ENCODE data around the gene MTCH1. TPM values are rescaled to one million over a fixed set of nuclear protein-coding genes. Genes with fewer than 3 reads are reported as not detected.

Gene MTCH1
- total and polyA plus RNA-seq, 2 donors from 2014 or later: 194 to 202 TPM

- intact Hi-C loops (cut with DNase I): loop anchor here (10.0 kb wide), 1 partner anchor 129 kb away; the partner anchor contains the start of gene C6orf89
- FAIRE-seq: no peak
- peak in 3 of 5 donors; percentile 29 to 46 (median 42) for DNase-seq
These were observed 27.8 kb upstream of the MTCH1 start for GRCh38 chr6:37013516-37014491.

DNA sequence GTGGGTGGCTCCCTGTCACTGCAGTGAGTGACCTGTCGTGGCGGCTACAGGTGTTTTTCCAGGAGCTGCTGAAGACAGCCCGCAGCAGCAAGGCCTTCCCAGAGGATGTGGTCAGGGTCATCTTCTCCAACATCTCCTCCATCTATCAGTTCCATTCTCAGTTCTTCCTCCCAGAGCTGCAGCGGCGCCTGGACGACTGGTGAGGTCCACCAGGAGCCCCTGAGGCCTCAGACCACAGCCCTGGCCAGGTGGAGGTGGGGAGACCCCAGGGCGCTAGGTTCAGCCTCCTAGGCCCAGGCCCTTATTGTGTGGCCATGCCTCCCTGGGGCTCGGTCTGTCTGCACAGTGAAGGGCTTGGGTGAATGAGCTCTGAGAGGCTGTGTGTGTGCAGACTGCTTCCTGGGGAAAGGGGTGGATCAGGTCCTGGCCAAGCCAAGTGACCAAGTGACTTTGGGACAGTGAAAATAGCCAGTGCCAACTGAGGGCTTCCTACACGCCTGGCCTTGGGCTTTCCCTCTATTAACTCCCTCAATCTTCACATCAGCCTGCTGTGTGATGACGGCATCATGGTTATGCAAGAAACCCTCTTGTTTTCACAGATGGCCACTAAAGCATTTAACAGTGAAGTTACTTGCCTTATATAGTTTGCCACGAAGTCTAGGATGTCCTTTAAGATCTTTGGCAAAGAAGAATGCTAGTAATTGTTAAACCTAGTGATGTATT lies 25.8 kb upstream of the MTCH1 start:
- TF ChIP-seq, protein P1, sequence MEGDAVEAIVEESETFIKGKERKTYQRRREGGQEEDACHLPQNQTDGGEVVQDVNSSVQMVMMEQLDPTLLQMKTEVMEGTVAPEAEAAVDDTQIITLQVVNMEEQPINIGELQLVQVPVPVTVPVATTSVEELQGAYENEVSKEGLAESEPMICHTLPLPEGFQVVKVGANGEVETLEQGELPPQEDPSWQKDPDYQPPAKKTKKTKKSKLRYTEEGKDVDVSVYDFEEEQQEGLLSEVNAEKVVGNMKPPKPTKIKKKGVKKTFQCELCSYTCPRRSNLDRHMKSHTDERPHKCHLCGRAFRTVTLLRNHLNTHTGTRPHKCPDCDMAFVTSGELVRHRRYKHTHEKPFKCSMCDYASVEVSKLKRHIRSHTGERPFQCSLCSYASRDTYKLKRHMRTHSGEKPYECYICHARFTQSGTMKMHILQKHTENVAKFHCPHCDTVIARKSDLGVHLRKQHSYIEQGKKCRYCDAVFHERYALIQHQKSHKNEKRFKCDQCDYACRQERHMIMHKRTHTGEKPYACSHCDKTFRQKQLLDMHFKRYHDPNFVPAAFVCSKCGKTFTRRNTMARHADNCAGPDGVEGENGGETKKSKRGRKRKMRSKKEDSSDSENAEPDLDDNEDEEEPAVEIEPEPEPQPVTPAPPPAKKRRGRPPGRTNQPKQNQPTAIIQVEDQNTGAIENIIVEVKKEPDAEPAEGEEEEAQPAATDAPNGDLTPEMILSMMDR (IDR thresholded peaks at IDR 0.05; ENCODE audit: borderline replicate concordance, extremely low read depth, insufficient read depth): no peak
- H3K4me1 ChIP-seq (ENCODE audit: control insufficient read depth in 2 of 3, insufficient read depth in 2 of 3, low read depth in 1 of 3, low read length in 3 of 3): peaks cover 0 to 3% (median 0%) of the 10 kb centered on the region in 3 donors
- intact Hi-C loops (cut with DNase I): loop anchor here (10.0 kb wide), 1 partner anchor 127 kb away; the partner anchor contains the start of gene C6orf89
- no peak overlapping the region for H3K4me3 ChIP-seq (ENCODE audit: low read length in 3 of 3)
- H3K9ac ChIP-seq (ENCODE audit: low read length in 3 of 3): no peak overlapping the region
- FAIRE-seq: no peak
- no peaks in the 10 kb centered on the region for H3K9me3 ChIP-seq (ENCODE audit: control insufficient read depth in 2 of 3, insufficient read depth in 1 of 3, low read length in 3 of 3)
- no peaks in the 10 kb centered on the region for H3K36me3 ChIP-seq (ENCODE audit: control insufficient read depth in 2 of 3, insufficient read depth in 3 of 3, low read length in 3 of 3)
- no peak for DNase-seq
- H3K27ac ChIP-seq (ENCODE audit: low read depth in 2 of 2, low read length in 2 of 2): no peak overlapping the region
- no peaks in the 10 kb centered on the region for H3K27me3 ChIP-seq (ENCODE audit: control insufficient read depth, insufficient read depth, low read length)

More at GRCh38 chr6:37013516-37014491, 27.8 kb upstream of the MTCH1 start:
- Histone ChIP-seq H3K9me3 (ENCODE audit: control insufficient read depth in 2 of 3, insufficient read depth in 1 of 3, low read length in 3 of 3) (no peaks in the 10 kb centered on the region), H3K4me1 (ENCODE audit: control insufficient read depth in 2 of 3, insufficient read depth in 2 of 3, low read depth in 1 of 3, low read length in 3 of 3) (peaks cover 0 to 9% (median 0%) of the 10 kb centered on the region in 3 donors), H3K27me3 (ENCODE audit: control insufficient read depth, insufficient read depth, low read length) (no peaks in the 10 kb centered on the region), H3K4me3 (ENCODE audit: low read length in 3 of 3) (no peak overlapping the region), H3K36me3 (ENCODE audit: control insufficient read depth in 2 of 3, insufficient read depth in 3 of 3, low read length in 3 of 3) (no peaks in the 10 kb centered on the region), H3K9ac (ENCODE audit: low read length in 3 of 3) (no peak overlapping the region), H3K27ac (ENCODE audit: low read depth in 2 of 2, low read length in 2 of 2) (no peak overlapping the region)
- TF ChIP-seq, protein P1 (IDR thresholded peaks at IDR 0.05; ENCODE audit: borderline replicate concordance, extremely low read depth, insufficient read depth): no peak

GRCh38 chr6:37010402-37010892 lies 24.5 kb upstream of the MTCH1 start:
- intact Hi-C loops (cut with DNase I): loop anchor here (10.0 kb wide), 1 partner anchor 126 kb away; the partner anchor contains the start of gene C6orf89
- Histone ChIP-seq H3K9ac (ENCODE audit: low read length in 3 of 3) (no peak overlapping the region), H3K36me3 (ENCODE audit: control insufficient read depth in 2 of 3, insufficient read depth in 3 of 3, low read length in 3 of 3) (no peaks in the 10 kb centered on the region), H3K4me1 (ENCODE audit: control insufficient read depth in 2 of 3, insufficient read depth in 2 of 3, low read depth in 1 of 3, low read length in 3 of 3) (peaks cover 0 to 5% (median 0%) of the 10 kb centered on the region in 3 donors), H3K27ac (ENCODE audit: low read depth in 2 of 2, low read length in 2 of 2) (no peak overlapping the region), H3K4me3 (ENCODE audit: low read length in 3 of 3) (no peak overlapping the region), H3K9me3 (ENCODE audit: control insufficient read depth in 2 of 3, insufficient read depth in 1 of 3, low read length in 3 of 3) (no peaks in the 10 kb centered on the region), H3K27me3 (ENCODE audit: control insufficient read depth, insufficient read depth, low read length) (no peaks in the 10 kb centered on the region)
- FAIRE-seq: no peak
- no peak for DNase-seq
- TF ChIP-seq, protein P1 (IDR thresholded peaks at IDR 0.05; ENCODE audit: borderline replicate concordance, extremely low read depth, insufficient read depth): no peak
